Measurements from ENCODE around the gene ARHGAP5.

The ARHGAP5 gene

GRCh38 chr14:32064931-32065330 lies 12.2 kb upstream of the ARHGAP5 start:
- no peak overlapping the region for H3K27ac Mint-ChIP-seq
- H3K4me3 Mint-ChIP-seq = no peak overlapping the region
- H3K9me3 Mint-ChIP-seq = no peaks in the 10 kb centered on the region
- peaks cover 3% of the 10 kb centered on the region for H3K27me3 Mint-ChIP-seq
- no peaks in the 10 kb centered on the region for H3K4me1 Mint-ChIP-seq (ENCODE audit: low read depth)
- H3K36me3 Mint-ChIP-seq (ENCODE audit: low read depth) = no peaks in the 10 kb centered on the region

- Mint-ChIP-seq H3K9me3 (no peaks in the 10 kb centered on the region), H3K4me1 (ENCODE audit: low read depth) (peaks cover under 1% of the 10 kb centered on the region), H3K36me3 (ENCODE audit: low read depth) (no peaks in the 10 kb centered on the region), H3K27me3 (no peaks in the 10 kb centered on the region), H3K4me3 (no peak overlapping the region), H3K27ac (no peak overlapping the region)
Measured at GRCh38 chr14:32068708-32069107, 8.4 kb upstream of the ARHGAP5 start.

- Mint-ChIP-seq H3K27ac (no peak overlapping the region), H3K36me3 (ENCODE audit: low read depth) (no peaks in the 10 kb centered on the region), H3K4me1 (ENCODE audit: low read depth) (peaks cover 3% of the 10 kb centered on the region), H3K27me3 (peaks cover 5% of the 10 kb centered on the region), H3K4me3 (no peak overlapping the region), H3K9me3 (no peaks in the 10 kb centered on the region)
Measured at GRCh38 chr14:32070282-32070681, 6.8 kb upstream of the ARHGAP5 start.

- H3K27ac Mint-ChIP-seq = no peak overlapping the region
- H3K4me3 Mint-ChIP-seq = no peak overlapping the region
- peaks cover 10% of the 10 kb centered on the region for H3K4me1 Mint-ChIP-seq (ENCODE audit: low read depth)
- no peaks in the 10 kb centered on the region for H3K36me3 Mint-ChIP-seq (ENCODE audit: low read depth)
- H3K9me3 Mint-ChIP-seq = no peaks in the 10 kb centered on the region
- peaks cover 8% of the 10 kb centered on the region for H3K27me3 Mint-ChIP-seq
Measured at GRCh38 chr14:32072676-32073075, 4.4 kb upstream of the ARHGAP5 start.

GRCh38 chr14:32073537-32074189 lies 3.4 kb upstream of the ARHGAP5 start:
- Mint-ChIP-seq H3K27me3 (peaks cover 8% of the 10 kb centered on the region), H3K9me3 (no peaks in the 10 kb centered on the region), H3K4me3 (no peak overlapping the region), H3K36me3 (ENCODE audit: low read depth) (no peaks in the 10 kb centered on the region), H3K27ac (no peak overlapping the region), H3K4me1 (ENCODE audit: low read depth) (peaks cover 18% of the 10 kb centered on the region)

GRCh38 chr14:32074887-32075572 lies 2.1 kb upstream of the ARHGAP5 start:
- Mint-ChIP-seq H3K4me1 (ENCODE audit: low read depth) (peaks cover 28% of the 10 kb centered on the region), H3K9me3 (no peaks in the 10 kb centered on the region), H3K4me3 (no peak overlapping the region)

GRCh38 chr14:32075672-32076277 lies 1.3 kb upstream of the ARHGAP5 start:
- Mint-ChIP-seq H3K27me3 (peaks cover 8% of the 10 kb centered on the region), H3K36me3 (ENCODE audit: low read depth) (no peaks in the 10 kb centered on the region), H3K4me3 (peak overlapping the region; percentile 95), H3K9me3 (no peaks in the 10 kb centered on the region), H3K4me1 (ENCODE audit: low read depth) (peaks cover 33% of the 10 kb centered on the region), H3K27ac (peak overlapping the region; percentile 90)

More at GRCh38 chr14:32074887-32075572, 2.1 kb upstream of the ARHGAP5 start:
- Mint-ChIP-seq H3K27ac (no peak overlapping the region), H3K27me3 (peaks cover 8% of the 10 kb centered on the region), H3K36me3 (ENCODE audit: low read depth) (no peaks in the 10 kb centered on the region)

- Mint-ChIP-seq H3K27me3 (peaks cover 8% of the 10 kb centered on the region), H3K4me1 (ENCODE audit: low read depth) (peaks cover 39% of the 10 kb centered on the region), H3K27ac (peak overlapping the region; percentile 90), H3K4me3 (peak overlapping the region; percentile 95), H3K9me3 (no peaks in the 10 kb centered on the region), H3K36me3 (ENCODE audit: low read depth) (no peaks in the 10 kb centered on the region)
Measured at GRCh38 chr14:32076278-32077080, 625 bp upstream of the ARHGAP5 start.

- H3K4me3 Mint-ChIP-seq = peak overlapping the region; percentile 95
- peak overlapping the region; percentile 86 for H3K27ac Mint-ChIP-seq
- no peaks in the 10 kb centered on the region for H3K36me3 Mint-ChIP-seq (ENCODE audit: low read depth)
- H3K4me1 Mint-ChIP-seq (ENCODE audit: low read depth) = peaks cover 46% of the 10 kb centered on the region
- H3K9me3 Mint-ChIP-seq = no peaks in the 10 kb centered on the region
- H3K27me3 Mint-ChIP-seq = peaks cover 8% of the 10 kb centered on the region
Measured at GRCh38 chr14:32078023-32078857, 1.1 kb downstream of the ARHGAP5 start.

- H3K27me3 Mint-ChIP-seq = peaks cover 8% of the 10 kb centered on the region
- H3K9me3 Mint-ChIP-seq = no peaks in the 10 kb centered on the region
- peaks cover 43% of the 10 kb centered on the region for H3K4me1 Mint-ChIP-seq (ENCODE audit: low read depth)
- H3K4me3 Mint-ChIP-seq = peak overlapping the region; percentile 95
- H3K27ac Mint-ChIP-seq = peak overlapping the region; percentile 86
- no peaks in the 10 kb centered on the region for H3K36me3 Mint-ChIP-seq (ENCODE audit: low read depth)
Measured at GRCh38 chr14:32078858-32079216, 1.7 kb downstream of the ARHGAP5 start.

- H3K36me3 Mint-ChIP-seq (ENCODE audit: low read depth) = no peaks in the 10 kb centered on the region
- H3K27ac Mint-ChIP-seq = no peak overlapping the region
- no peaks in the 10 kb centered on the region for H3K9me3 Mint-ChIP-seq
- H3K27me3 Mint-ChIP-seq = peaks cover 8% of the 10 kb centered on the region
- H3K4me3 Mint-ChIP-seq = peak overlapping the region; percentile 95
- peaks cover 42% of the 10 kb centered on the region for H3K4me1 Mint-ChIP-seq (ENCODE audit: low read depth)
Measured at GRCh38 chr14:32079264-32079663, 2.2 kb downstream of the ARHGAP5 start.

- no peak overlapping the region for H3K27ac Mint-ChIP-seq
- H3K4me1 Mint-ChIP-seq (ENCODE audit: low read depth) = peaks cover 42% of the 10 kb centered on the region
- no peaks in the 10 kb centered on the region for H3K36me3 Mint-ChIP-seq (ENCODE audit: low read depth)
- H3K4me3 Mint-ChIP-seq = no peak overlapping the region
- H3K9me3 Mint-ChIP-seq = no peaks in the 10 kb centered on the region
- H3K27me3 Mint-ChIP-seq = peaks cover 5% of the 10 kb centered on the region
Measured at GRCh38 chr14:32080001-32080510, 3.0 kb downstream of the ARHGAP5 start.

GRCh38 chr14:32081901-32082300 lies 4.8 kb downstream of the ARHGAP5 start:
- Mint-ChIP-seq H3K4me3 (no peak overlapping the region), H3K36me3 (ENCODE audit: low read depth) (no peaks in the 10 kb centered on the region), H3K27me3 (no peaks in the 10 kb centered on the region), H3K27ac (no peak overlapping the region), H3K4me1 (ENCODE audit: low read depth) (peaks cover 45% of the 10 kb centered on the region), H3K9me3 (no peaks in the 10 kb centered on the region)

GRCh38 chr14:32083315-32083624 lies 6.2 kb downstream of the ARHGAP5 start:
- no peaks in the 10 kb centered on the region for H3K9me3 Mint-ChIP-seq
- peaks cover 53% of the 10 kb centered on the region for H3K4me1 Mint-ChIP-seq (ENCODE audit: low read depth)
- H3K36me3 Mint-ChIP-seq (ENCODE audit: low read depth) = no peaks in the 10 kb centered on the region
- H3K4me3 Mint-ChIP-seq = no peak overlapping the region
- H3K27ac Mint-ChIP-seq = no peak overlapping the region
- H3K27me3 Mint-ChIP-seq = no peaks in the 10 kb centered on the region
